CD4-positive, alpha-beta T cell treated with Interleukin-10 for 1 hour (primary cell): ENCODE results near the gene TSHZ2.
A peak's percentile ranks its signal among the peaks of the same experiment; 100 is the strongest.
"Not testable (repeated sequence)": the region's sequence is repeated elsewhere in the genome, so short reads cannot be mapped to it uniquely, and the experiment has no call there.

Source experiments
- DNase-seq: peaks from one replicate; pipeline ENCODE4 v3.0.0-alpha.2; 2020

Gene TSHZ2

GRCh38 chr20:53399083-53399482 is 426.9 kb downstream of the TSHZ2 start:
- DNase-seq = no peak

GRCh38 chr20:53399592-53400335 is 427.6 kb downstream of the TSHZ2 start:
- DNase-seq = no peak

DNA sequence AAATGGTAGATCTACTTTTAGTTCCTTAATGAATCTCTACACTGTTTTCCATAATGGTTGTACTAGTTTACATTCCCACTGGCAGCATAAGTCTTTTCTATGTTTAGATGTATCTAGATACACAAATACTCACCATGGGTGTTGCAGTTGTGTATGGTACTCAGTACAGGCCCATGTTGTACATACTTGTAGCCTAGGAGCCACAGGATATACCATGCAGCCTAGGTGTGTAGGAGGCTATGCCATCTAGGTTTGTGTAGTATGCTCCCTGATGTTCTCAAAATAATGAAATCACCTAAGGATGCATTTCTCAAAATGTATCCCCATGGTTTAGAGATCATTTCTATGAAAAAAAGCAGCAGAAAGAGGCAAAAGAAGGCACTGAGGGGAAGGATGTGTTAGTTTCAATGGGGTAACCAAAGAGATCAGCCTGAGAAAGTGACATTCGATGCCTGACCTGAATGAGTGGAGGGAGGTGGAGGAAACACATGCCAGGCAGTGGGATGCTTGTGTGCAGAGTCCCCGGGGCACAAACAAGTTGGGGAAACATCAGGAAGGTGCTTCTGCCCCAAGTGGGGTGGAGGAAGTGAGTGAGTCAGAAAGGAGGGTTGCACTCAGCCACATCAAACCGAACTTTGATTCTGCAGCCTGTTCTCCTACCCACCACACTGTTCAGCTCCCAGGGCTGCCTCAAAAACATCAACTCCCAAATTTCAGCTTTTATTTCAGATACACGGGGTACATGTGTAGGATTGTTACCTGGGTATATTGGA is 430.3 kb downstream of the TSHZ2 start:
- peak; percentile 7 for DNase-seq

GRCh38 chr20:53403029-53403428 is 430.9 kb downstream of the TSHZ2 start:
- no peak for DNase-seq

- no peak for DNase-seq
These were observed 433.0 kb downstream of the TSHZ2 start for GRCh38 chr20:53405139-53405538.

GRCh38 chr20:53406580-53406979 is 434.4 kb downstream of the TSHZ2 start:
- no peak for DNase-seq

DNA sequence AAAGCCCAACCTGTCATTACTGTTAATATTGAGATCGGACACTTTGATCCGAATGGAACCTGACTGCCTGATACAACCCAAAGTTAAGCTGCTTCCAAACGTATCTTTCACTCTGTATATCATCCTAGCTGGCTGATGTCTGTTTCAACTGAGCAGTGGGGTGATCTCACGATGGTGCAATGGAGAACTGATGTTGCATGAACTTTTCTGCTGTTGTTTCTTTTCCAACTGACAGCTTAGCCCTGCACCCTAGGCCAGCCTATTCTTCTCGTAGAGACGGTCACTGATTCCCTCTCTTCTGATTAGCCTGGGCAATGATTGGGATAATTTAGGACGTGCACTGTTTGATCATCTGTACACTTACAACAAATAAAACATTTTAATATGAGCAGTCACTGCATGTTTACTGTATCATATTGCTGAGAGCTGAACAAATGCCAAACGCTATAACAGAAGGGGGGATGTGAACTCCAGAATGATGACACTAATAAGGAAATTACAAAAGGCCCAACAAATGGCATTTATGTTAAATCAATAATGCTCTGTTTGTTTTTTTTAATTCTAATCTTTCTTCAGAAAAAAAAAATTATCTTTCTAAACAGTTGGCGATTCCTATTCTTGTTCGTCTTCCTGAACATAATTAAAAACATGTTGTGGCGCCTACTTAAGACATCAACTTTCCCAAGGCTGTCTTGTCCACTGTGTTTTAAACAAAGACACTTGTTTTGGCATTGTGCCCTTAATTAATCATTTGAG is 436.7 kb downstream of the TSHZ2 start:
- no peak for DNase-seq

DNA sequence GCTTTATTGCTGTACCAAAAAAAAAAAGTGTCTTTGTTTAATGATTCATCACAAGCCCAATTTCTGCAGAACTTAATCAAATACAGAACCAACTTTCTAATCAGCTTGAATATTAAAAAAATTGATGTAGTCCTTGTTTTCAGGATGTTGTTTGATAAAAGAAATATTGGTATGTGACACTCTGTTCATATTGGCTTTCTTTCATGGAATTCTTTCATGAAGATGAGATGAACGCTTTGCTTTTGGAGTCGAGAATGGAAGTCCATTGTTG is 437.2 kb downstream of the TSHZ2 start:
- DNase-seq = no peak

GRCh38 chr20:53411129-53411528 is 439.0 kb downstream of the TSHZ2 start:
- DNase-seq = no peak

- DNase-seq = no peak
These were observed 439.7 kb downstream of the TSHZ2 start for GRCh38 chr20:53411891-53412290.

GRCh38 chr20:53412577-53413185 is 440.5 kb downstream of the TSHZ2 start:
- DNase-seq = no peak

GRCh38 chr20:53413186-53413631 is 441.1 kb downstream of the TSHZ2 start:
- peak; percentile 58 for DNase-seq

- DNase-seq = not testable (repeated sequence)
These were observed 441.7 kb downstream of the TSHZ2 start for GRCh38 chr20:53413845-53414244.

- no peak for DNase-seq
These were observed 447.7 kb downstream of the TSHZ2 start for GRCh38 chr20:53419693-53420460.

- DNase-seq = no peak
These were observed 449.2 kb downstream of the TSHZ2 start for GRCh38 chr20:53421343-53421742.

- DNase-seq = no peak
These were observed 449.9 kb downstream of the TSHZ2 start for GRCh38 chr20:53422039-53422438.

DNA sequence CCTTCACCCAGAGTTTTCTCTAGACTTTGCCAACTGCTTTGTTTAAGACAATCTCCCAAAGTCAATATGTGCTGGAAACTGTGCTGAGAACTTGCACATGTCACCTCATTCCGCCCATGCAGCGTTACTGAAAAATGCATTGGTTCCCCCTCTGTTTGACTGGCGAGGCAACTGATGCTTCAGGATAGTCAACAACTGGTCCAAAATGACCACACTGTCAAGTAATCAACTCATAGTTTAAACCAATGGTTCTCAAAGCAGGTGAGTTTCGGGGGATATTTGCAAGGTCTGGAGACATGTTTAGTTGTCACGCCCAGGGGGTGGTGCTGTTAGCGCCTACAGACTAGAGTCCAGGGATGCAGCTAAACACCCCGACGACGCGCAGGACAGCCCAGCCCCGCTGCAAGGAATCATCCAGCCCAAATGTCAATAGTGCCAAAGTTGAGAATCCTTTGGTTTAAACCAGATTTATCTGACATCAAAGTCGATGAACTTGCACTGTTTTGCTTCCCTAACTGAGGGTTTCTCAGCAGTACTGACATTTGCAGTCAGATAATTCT is 451.5 kb downstream of the TSHZ2 start:
- no peak for DNase-seq

DNA sequence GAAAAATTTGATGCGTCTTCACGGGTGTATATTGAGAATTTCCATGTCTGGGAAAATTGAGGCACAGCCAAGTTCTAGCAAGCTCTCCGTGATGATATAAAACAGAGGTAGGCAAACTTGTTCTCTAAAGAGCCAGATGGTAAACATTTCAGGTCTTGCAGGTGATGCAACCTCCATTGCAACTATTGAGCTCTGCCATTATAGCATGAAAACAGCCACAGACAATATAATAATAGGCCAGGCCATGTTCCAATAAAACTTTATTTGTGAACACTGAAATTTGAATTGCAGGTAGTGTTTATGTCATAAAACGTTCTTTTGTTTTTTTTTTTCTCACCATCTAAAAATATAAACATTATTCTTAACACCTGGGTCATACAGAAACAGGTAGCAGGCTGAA is 453.3 kb downstream of the TSHZ2 start:
- DNase-seq = no peak

- no peak for DNase-seq
These were observed 453.8 kb downstream of the TSHZ2 start for GRCh38 chr20:53425941-53426340.

DNA sequence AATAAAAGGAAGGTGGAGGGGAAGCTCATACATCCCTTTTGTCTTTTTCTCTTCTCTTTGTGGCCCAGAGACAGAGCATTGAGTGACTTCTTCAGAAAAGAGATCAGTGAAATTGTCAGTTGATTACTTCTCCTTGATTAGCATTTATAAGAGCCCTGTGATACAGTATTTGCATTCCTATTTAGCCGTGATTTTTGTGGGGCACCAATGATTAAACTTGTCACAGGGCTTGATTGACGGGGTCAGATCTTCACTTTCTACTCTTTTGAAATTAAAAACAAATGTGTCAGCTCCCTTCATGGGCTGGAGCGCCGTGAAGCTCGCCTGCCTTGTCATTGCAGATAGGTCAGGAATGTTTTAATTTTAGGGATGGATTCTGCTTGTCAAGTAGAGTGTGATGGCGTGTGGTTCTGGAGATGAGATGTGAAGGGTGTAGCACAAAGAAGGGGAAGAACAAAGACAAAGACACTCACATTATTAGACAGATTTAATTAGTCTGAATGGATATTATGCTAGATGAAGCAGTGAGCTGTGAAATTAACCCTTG is 454.7 kb downstream of the TSHZ2 start:
- no peak for DNase-seq

DNA sequence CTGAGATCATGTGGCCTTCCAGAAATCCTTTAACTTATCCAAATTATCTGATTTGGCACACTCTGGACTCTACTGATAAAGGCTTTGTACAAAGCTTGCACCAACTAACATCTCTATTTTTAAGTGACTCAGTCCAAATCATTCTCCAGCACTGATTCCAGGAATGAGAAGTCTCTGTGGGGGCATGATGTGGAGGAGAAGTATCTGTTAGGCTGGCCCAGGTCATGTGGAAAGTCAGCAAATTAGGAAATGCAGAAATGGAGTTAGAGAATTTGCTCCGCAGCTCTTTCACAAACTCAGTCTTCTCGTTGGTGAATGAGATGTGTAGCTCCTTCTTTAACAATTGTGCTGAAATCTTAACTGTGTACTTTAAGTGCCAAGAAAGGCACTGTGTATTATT is 455.8 kb downstream of the TSHZ2 start:
- no peak for DNase-seq

DNA sequence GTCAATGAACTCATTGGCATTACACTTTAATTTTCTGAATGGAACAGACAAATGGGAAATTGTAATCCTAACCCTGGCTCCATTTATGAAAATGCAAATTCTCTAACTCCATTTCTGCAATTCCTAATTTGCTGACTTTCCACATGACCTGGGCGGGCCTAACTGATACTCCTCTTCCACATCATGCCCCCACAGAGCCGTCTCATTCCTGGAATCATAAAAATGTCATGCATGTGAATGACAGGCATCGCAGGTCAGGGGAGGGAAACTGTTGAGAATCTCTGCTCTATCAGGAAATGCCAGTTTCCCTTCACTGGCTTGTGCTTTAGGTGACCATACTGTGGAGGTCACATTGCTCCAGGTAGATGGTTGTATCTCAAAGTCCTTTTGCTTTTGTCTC is 456.4 kb downstream of the TSHZ2 start:
- DNase-seq = no peak
